ENCODE measurements around the gene PFDN6. TPM values are rescaled to one million over a fixed set of nuclear protein-coding genes. Genes with fewer than 3 reads are reported as not detected.
"Not testable (repeated sequence)": the region's sequence is repeated elsewhere in the genome, so short reads cannot be mapped to it uniquely, and the experiment has no call there.

The PFDN6 gene
- total RNA-seq, 1 experiment from 2014 or later = 104 TPM

DNA sequence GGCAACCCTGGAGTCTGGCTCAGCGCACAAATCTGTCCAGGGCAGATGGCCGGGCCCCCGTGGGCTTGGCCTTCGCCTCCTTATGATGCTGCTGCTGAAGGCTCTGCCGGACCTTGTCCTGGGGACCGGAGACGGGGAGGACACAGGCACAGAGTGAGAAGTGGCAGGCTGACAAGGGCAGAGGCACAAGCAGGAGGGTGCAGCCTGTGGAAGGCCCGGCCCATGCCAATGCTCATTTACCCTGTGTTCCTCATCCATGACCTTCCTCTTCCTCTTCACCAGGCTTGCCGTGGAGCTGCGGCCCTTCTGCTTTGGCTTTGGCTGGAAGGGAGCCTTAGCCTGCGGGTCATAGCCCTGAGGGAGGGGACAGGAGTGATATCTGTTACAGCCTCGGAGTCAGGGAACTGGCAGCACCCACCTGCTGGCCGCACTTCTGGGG is 10.1 kb upstream of the PFDN6 start:
- H3K36me3 ChIP-seq = peaks cover 50% of the 10 kb centered on the region
- DNase-seq = no peak

DNA sequence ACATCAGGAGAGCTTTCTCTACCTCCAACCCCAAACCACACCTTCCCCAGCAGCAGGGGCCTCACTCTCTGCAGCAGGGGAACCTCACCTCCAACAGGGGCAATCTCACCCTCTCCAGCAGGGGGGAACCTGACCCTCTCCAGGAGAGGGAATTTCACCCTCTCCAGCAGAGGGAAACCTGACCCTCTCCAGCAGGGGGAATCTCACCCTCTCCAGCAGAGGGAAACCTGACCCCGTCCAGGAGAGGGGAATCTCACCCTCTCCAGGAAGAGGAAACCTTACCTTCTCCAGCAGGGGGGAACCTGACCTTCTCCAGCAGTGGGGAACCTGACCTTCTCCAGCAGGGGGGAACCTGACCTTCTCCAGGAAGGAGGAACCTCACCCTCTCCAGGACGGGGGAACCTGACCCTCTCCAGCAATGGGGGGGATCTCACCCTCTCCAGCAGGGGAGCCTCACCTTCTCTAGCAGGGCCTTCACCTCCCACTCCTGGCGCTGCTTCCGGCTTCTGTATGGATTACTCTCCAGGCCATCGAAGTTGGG is 9.4 kb upstream of the PFDN6 start:
- no peaks in the 10 kb centered on the region for H3K4me1 ChIP-seq
- H3K4me3 ChIP-seq = no peak overlapping the region
- peak; percentile 74 to 80 for DNase-seq
- H3K27ac ChIP-seq = no peak overlapping the region
- no peaks in the 10 kb centered on the region for H3K9me3 ChIP-seq (replicated peaks)
- peaks cover 47% of the 10 kb centered on the region for H3K36me3 ChIP-seq
- no peaks in the 10 kb centered on the region for H3K27me3 ChIP-seq

More for the DNA sequence above, 10.1 kb upstream of the PFDN6 start:
- Histone ChIP-seq H3K27ac (no peak overlapping the region), H3K4me3 (no peak overlapping the region), H3K27me3 (no peaks in the 10 kb centered on the region), H3K4me1 (peaks cover 4% of the 10 kb centered on the region; the same call in 1 of the 2 replicates), H3K9me3 (replicated peaks) (no peaks in the 10 kb centered on the region)

DNA sequence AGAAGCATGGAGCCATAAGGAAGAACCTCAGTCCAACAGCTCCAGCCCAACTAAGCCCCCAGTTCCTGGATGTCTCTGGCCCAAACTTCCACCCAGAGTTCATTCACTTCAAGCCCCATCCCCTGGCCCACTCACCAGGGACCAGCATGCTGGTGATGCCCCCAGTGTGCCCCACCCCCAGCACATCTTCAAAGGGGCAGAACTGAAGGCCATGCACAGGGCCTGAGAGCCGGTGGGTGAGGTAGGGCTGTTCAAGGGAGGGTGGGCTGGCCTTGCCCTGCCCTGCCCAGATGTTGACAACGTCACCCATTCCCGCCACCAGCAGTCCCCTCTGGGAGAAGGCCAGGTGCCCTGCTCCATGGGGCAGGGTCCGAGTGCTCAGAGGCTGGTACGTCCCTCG is 8.9 kb upstream of the PFDN6 start:
- Histone ChIP-seq H3K4me3 (no peak overlapping the region), H3K27me3 (no peaks in the 10 kb centered on the region), H3K27ac (no peak overlapping the region), H3K9me3 (replicated peaks) (no peaks in the 10 kb centered on the region), H3K4me1 (no peaks in the 10 kb centered on the region), H3K36me3 (peaks cover 42% of the 10 kb centered on the region)
- no peak for DNase-seq

DNA sequence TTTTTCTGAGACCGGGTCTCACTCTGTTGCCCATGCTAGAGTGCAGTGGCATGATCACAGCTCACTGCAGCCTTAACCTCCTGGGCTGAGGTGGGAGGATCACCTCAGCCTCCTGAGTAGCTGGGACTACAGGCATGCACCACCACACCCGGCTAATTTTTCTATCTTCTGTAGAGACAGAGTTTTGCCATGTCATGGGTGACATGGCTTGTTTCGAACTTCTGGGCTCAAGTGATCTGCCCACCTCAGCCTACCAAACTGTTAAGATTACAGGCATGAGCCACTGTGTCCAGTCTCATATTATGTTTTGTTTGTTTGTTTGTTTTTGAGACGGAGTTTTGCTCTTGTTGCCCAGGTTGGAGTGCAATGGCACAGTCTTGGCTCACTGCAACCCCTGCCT is 4.2 kb upstream of the PFDN6 start:
- DNase-seq; H3K4me1 ChIP-seq; H3K27me3 ChIP-seq; H3K27ac ChIP-seq; H3K9me3 ChIP-seq (replicated peaks); H3K4me3 ChIP-seq: not testable (repeated sequence)
- H3K36me3 ChIP-seq = peaks cover 34% of the 10 kb centered on the region

DNA sequence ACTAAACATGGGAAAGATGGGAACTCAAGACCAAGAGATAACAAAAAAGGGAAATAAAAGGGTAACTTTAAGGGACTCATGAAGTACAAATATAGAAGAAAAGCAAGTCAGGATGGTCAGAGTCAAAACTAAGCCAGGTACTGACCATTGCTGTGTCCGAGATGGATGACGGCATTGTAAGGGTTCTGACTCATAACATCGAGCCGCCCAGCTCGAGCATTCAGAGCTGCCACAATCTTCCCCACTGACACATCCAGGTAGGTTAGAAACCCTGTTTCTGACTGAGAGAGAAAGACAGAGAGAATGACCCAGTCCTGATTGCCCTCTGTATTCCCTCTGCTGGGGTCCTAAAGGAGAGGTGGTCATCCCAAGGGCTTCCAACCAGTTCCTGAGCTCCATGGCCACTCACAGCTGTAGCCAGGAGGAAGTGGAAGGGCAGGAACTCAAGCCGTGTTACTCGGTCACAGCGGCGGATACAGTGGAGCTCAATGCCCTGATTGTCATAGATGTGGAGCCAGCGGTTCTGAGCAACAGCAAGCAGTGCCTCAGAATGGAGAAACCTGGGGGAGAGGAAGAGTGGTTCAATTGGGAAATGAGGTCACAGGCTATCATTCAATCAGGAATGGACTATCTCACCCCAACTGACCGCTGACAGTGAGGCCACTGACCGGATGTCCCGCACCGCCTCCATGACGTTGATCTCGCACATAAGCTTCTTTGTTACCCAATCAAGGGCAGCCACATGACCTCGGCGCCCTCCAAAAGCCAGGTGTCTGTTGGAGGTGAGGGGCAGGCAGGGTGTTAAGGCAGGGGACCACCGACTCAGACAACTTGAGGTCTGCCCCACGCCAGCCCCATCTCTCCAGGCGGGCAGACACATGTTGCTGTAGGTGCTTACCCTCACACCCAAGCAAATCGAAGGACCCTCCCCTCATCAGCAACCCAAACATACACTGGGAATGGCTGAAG is 2.2 kb upstream of the PFDN6 start:
- H3K9me3 ChIP-seq (replicated peaks) = no peaks in the 10 kb centered on the region
- H3K36me3 ChIP-seq = peaks cover 34% of the 10 kb centered on the region
- no peak overlapping the region for H3K27ac ChIP-seq
- H3K4me3 ChIP-seq = no peak overlapping the region
- H3K4me1 ChIP-seq = peaks cover 7% of the 10 kb centered on the region; the same call in 1 of the 2 replicates
- H3K27me3 ChIP-seq = no peaks in the 10 kb centered on the region
- no peak for DNase-seq

DNA sequence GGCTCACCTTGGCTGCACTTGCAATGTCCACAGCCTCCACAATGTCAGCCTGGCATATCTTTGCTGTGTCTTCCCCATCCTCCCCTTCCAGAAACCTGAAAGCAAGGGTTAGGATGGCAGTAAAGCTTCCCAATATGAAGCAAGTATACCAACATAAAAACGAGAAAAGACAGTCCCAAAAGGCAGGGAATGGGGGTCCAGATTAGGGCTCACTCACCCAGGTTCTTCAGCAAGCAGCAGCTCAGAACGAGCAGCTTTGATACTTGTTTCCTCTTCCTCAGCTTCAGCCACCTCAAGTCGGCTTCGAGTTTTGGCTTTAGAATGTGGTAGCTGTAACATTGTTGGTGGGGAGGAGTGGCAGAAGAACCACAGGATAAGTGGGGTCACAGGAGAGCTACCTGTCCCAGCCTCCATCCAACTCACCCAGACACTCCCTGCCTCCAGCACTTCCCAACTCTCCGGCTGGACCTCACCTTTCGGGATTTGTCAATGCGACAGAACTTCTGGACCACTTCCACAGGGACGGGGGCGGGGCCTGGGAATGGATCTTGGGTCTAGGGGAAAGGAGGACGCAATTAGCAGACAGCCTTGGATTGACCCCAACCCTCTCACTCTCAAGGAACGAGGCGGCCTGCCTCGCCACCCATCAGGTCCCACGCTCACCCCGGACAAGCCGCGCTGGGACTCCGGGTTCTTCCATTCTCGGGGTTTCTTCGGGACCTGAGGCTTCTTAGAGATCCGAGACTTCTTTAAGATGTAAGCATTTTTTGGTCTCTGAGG is 1.1 kb upstream of the PFDN6 start:
- Histone ChIP-seq H3K9me3 (replicated peaks) (no peaks in the 10 kb centered on the region), H3K36me3 (peaks cover 31% of the 10 kb centered on the region), H3K4me1 (peaks cover 7% of the 10 kb centered on the region; the same call in 1 of the 2 replicates), H3K4me3 (peak overlapping the region; percentile 73), H3K27ac (peak overlapping the region; percentile 25; the same call in 1 of the 2 replicates), H3K27me3 (no peaks in the 10 kb centered on the region)
- DNase-seq = no peak

DNA sequence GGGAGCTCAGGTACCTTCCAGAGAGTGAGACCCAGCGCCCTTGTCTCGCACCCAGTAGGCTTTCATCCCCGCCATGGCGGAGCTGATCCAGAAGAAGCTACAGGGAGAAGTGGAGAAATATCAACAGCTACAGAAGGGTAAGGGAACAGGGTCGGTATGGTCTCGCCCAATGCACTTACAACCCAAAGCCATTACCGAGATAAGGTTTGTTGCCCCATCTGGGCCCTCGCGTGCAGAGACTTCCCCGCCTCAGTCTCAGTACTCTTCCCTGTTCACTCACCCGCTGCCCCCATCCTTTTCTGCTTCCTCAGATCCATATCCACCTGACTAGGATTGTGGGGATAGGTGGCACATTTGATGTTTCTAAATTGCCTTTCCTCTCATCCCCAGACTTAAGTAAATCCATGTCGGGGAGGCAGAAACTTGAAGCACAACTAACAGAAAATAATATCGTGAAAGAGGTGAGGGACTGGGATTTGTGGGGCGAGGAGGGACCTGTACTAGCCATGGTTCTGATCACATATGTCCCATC is 449 bp downstream of the PFDN6 start:
- Histone ChIP-seq H3K4me3 (peak overlapping the region; percentile 73), H3K27ac (peak overlapping the region; percentile 25), H3K9me3 (replicated peaks) (no peaks in the 10 kb centered on the region), H3K36me3 (peaks cover 21% of the 10 kb centered on the region), H3K4me1 (peaks cover 7% of the 10 kb centered on the region; the same call in 1 of the 2 replicates), H3K27me3 (no peaks in the 10 kb centered on the region)
- no peak for DNase-seq

DNA sequence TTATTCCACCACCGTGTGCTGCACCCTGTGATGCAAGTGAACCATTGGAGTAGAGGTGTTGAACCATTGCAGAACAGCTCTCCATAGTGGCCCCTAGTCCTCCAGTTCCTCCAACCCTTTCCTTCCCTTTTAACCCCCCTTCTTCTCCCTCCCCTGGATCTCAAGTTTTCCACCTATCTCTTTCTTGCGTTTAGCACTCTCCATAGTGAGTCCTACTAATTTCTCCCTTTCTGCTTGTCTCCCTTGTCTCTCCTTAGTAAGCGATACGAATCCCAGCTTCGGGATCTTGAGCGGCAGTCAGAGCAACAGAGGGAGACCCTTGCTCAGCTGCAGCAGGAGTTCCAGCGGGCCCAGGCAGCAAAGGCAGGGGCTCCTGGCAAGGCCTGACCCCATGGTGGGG is 1.1 kb downstream of the PFDN6 start:
- H3K27me3 ChIP-seq = no peaks in the 10 kb centered on the region
- no peaks in the 10 kb centered on the region for H3K9me3 ChIP-seq (replicated peaks)
- H3K4me1 ChIP-seq = peaks cover 7% of the 10 kb centered on the region; the same call in 1 of the 2 replicates
- H3K27ac ChIP-seq = no peak overlapping the region
- DNase-seq = no peak
- H3K36me3 ChIP-seq = peaks cover 19% of the 10 kb centered on the region
- H3K4me3 ChIP-seq = peak overlapping the region; percentile 73

DNA sequence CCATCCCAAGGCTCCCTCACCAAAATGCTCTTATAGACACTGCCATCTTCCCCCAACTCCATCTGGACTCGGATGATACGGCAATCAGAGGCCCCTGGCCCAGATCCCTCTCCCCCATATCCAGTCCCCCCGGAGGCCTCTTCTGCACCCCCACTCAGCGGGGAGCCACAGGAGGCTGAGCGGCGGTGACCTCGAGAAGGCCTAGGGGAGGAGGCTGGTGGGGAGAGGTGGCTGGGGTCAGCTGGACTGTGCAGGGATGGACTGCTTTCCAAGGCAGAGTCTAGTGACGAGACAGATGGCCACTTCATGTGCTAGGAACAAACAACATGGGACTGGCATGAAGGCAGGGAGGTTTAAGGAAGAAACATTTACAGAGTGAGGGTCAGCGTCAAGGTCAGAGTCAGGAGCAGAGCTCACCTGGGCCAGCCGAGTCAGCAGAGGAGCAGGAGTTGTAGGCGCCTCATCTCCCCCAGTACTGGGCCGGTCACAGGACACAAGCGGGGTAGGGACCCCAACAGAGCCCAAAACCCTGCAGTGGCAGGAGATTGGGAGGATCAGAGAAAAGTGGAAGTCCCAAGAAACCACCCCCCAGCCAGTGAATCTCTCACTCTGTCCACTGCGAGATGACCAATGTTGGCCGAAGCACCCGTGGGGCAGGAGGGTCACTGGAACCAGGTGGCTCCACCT is 3.7 kb downstream of the PFDN6 start:
- no peak overlapping the region for H3K4me3 ChIP-seq
- DNase-seq = no peak
- no peak overlapping the region for H3K27ac ChIP-seq
- no peaks in the 10 kb centered on the region for H3K27me3 ChIP-seq
- peaks cover 7% of the 10 kb centered on the region for H3K36me3 ChIP-seq
- H3K4me1 ChIP-seq = peaks cover 4% of the 10 kb centered on the region; the same call in 1 of the 2 replicates
- no peaks in the 10 kb centered on the region for H3K9me3 ChIP-seq (replicated peaks)

DNA sequence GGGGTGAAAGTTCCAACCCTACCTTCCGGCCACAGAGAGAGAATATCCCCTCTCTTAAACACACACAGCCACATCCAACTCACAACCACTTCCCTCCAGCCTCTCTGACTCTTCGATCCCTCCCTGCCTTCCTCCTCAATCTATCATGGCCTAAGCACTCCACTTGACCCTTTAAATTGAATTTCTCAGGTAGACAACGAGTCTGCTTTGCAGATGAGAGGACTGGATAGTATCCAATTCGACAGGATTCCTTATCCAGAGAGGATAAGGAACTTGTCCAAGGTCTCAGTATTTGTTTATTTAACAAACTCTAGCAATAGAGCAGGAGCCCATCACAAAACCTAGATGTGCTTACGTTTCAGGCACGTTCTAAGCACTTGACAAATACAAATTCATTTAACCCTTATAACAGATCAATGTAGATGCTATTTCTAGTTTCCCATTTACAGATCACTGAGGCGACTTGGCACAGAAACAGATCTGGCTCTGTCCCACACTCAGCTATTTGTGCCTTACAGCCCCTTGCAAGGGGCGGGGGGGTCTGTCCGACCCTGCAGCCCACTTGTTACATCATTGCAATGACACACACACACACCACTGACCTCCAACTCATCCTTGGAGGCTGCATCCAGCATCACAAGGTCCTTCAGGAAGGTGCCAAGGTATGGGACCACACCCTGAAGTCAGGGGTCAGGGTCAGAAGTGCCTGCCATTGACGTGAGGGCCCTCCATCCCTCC is 4.9 kb downstream of the PFDN6 start:
- Histone ChIP-seq H3K27me3 (no peaks in the 10 kb centered on the region), H3K4me1 (0 out of 2 replicates have a peak, but pooled peaks cover 3% of the 10 kb centered on the region), H3K27ac (no peak overlapping the region), H3K9me3 (replicated peaks) (no peaks in the 10 kb centered on the region), H3K36me3 (peaks cover 5% of the 10 kb centered on the region), H3K4me3 (no peak overlapping the region)
- DNase-seq = no peak

DNA sequence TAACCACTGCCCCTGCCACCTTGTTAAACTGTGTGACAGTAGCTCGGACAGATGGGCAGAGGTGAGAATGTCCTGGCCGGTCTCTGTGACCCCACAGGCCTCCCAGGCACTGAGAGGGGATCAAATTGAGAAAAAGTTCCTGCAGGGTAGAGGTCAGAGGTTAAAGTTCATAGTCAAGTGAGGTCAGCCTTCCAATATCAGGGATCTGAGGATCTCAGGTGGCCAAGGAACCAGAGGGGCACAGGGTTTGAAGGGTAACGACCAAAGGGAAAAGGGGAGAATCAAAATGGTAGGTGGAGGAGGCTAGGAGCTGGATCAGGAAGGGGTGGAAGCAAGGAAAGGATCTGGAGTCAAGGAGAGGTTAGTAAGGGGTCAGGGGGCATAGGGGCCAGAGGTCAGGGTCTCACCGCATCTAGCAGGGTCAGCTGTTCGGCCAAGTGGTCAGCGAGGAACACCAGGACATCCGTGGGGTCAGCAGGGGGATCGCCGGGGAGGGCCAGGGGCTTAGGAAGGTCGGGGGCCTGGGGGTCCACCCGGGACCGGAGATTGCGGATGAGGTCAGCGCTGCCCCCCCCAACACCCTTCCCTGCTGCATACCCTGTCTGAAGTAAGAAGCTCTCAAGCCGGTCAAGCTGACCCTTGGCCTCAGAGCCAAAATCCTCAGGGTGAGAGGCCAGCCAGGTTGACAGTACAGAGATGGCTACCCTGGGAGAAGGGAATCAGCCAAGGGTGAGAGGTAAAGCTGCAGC is 6.4 kb downstream of the PFDN6 start:
- no peaks in the 10 kb centered on the region for H3K9me3 ChIP-seq (replicated peaks)
- no peak for DNase-seq
- H3K4me3 ChIP-seq = no peak overlapping the region
- H3K36me3 ChIP-seq = peaks cover 5% of the 10 kb centered on the region
- H3K4me1 ChIP-seq = no peaks in the 10 kb centered on the region
- H3K27ac ChIP-seq = no peak overlapping the region
- H3K27me3 ChIP-seq = no peaks in the 10 kb centered on the region

DNA sequence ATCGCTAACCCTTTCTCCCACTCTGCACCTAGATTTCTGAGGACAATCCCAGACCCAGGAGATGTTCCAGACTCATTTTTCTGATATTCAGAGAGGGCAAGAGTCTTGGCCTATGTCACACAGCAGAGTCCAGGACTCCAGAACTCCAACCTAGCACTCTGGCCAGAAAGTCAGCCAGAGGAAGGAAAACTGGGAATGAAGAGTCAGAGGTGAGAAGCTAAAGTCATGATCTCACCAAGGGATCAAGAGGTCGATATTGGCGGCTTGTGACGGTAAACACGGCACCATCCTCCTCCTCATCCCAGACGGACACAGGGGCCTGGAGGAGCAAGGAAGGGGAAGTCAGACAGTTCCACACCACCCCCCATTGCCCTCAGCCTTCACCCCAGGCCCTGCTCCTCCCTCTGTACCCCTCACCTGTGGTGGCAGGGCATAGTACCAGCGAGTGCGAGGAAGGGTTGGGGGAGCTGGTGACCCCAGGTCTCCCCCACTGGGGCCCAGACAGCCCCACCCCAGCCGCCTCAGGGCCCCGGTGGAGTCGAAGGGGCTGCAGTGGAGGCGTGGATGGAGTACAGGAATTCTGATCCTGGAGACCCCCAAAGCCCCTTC is 7.5 kb downstream of the PFDN6 start:
- no peak for DNase-seq
- Histone ChIP-seq H3K36me3 (no peaks in the 10 kb centered on the region; the same call in 1 of the 2 replicates), H3K4me3 (peak overlapping the region; percentile 68)

More for the DNA sequence above, 7.5 kb downstream of the PFDN6 start:
- Histone ChIP-seq H3K9me3 (replicated peaks) (no peaks in the 10 kb centered on the region), H3K4me1 (no peaks in the 10 kb centered on the region), H3K27ac (no peak overlapping the region), H3K27me3 (no peaks in the 10 kb centered on the region)

Measured in SJCRH30 (cell line).